ENCODE data around the gene SCOC. TPM values are rescaled to one million over a fixed set of nuclear protein-coding genes. Genes with fewer than 3 reads are reported as not detected.
A peak's percentile ranks its signal among the peaks of the same experiment; 100 is the strongest.

Gene SCOC
- polyA plus RNA-seq, 1 experiment: 62.4 TPM

DNA sequence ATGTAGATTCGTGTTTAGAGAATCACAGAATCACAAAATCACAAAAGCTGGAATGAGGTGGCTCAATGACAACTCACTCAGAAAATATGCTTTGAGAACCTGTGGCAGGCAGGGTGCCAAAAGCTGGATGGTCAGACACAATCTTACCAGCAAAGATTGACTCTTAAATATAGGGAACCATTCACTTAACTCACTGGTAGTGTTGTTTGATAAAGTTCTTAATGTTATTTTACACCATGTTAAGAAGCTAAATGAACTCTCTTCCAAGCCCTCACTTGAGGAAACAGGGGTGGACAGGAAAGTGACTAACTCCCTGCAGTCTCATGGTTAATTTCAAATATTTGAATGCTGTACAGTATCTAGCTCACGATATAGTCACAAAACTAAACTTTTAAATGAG lies 5.7 kb upstream of the SCOC start:
- Histone ChIP-seq H3K27me3 (ENCODE audit: control insufficient read depth, insufficient read depth, low read length) (no peaks in the 10 kb centered on the region), H3K9me3 (ENCODE audit: control insufficient read depth, insufficient read depth, low read length) (no peaks in the 10 kb centered on the region), H3K27ac (ENCODE audit: low read depth, low read length) (no peak overlapping the region), H3K4me3 (ENCODE audit: low read depth, low read length) (no peak overlapping the region)
- CTCF ChIA-PET: interaction anchor here (0.8 to 2.5 kb wide), 3 partner anchors 8 to 484 kb away, joined by 3 to 50 read pairs (median 4); partner anchors contain the start of gene ELMOD2
- TF ChIP-seq, protein P1, sequence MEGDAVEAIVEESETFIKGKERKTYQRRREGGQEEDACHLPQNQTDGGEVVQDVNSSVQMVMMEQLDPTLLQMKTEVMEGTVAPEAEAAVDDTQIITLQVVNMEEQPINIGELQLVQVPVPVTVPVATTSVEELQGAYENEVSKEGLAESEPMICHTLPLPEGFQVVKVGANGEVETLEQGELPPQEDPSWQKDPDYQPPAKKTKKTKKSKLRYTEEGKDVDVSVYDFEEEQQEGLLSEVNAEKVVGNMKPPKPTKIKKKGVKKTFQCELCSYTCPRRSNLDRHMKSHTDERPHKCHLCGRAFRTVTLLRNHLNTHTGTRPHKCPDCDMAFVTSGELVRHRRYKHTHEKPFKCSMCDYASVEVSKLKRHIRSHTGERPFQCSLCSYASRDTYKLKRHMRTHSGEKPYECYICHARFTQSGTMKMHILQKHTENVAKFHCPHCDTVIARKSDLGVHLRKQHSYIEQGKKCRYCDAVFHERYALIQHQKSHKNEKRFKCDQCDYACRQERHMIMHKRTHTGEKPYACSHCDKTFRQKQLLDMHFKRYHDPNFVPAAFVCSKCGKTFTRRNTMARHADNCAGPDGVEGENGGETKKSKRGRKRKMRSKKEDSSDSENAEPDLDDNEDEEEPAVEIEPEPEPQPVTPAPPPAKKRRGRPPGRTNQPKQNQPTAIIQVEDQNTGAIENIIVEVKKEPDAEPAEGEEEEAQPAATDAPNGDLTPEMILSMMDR (IDR thresholded peaks at IDR 0.05; ENCODE audit: low read depth, low read length): no peak
- POLR2A ChIA-PET: no interaction called here
- DNase-seq (ENCODE audit: low read depth, low spot score): peak; percentile 8

DNA sequence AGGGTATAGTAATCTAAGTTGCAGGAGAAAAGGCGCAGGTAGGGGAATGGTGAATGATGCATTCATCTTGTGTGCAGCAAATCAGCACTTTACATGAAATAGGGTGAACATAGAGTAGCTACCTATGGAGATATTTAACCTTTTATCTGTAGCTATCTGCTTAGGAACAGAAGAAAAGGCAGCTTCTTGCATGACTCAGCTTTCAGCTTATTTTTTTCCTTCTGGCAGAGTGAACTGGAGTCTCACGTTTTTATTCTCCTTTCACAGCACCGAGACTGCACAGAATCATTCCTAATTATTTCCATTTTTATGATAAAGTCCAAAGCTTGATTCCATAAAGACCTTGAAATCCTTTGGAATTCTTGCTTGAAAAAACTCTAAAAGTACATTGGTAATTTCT lies 4.8 kb upstream of the SCOC start:
- Histone ChIP-seq H3K27ac (ENCODE audit: low read depth, low read length) (no peak overlapping the region), H3K27me3 (ENCODE audit: control insufficient read depth, insufficient read depth, low read length) (no peaks in the 10 kb centered on the region), H3K4me3 (ENCODE audit: low read depth, low read length) (no peak overlapping the region), H3K9me3 (ENCODE audit: control insufficient read depth, insufficient read depth, low read length) (no peaks in the 10 kb centered on the region)
- POLR2A ChIA-PET: interaction anchor here (0.6 kb wide), 1 partner anchor 331 kb away, joined by 8 read pairs; no protein-coding TSS in a partner anchor
- TF ChIP-seq, protein P1 (IDR thresholded peaks at IDR 0.05; ENCODE audit: low read depth, low read length): no peak
- CTCF ChIA-PET: interaction anchor here (1.0 to 2.5 kb wide), 5 partner anchors 9 to 483 kb away, joined by 3 to 50 read pairs (median 4); partner anchors contain the start of gene ELMOD2
- DNase-seq (ENCODE audit: low read depth, low spot score): no peak

DNA sequence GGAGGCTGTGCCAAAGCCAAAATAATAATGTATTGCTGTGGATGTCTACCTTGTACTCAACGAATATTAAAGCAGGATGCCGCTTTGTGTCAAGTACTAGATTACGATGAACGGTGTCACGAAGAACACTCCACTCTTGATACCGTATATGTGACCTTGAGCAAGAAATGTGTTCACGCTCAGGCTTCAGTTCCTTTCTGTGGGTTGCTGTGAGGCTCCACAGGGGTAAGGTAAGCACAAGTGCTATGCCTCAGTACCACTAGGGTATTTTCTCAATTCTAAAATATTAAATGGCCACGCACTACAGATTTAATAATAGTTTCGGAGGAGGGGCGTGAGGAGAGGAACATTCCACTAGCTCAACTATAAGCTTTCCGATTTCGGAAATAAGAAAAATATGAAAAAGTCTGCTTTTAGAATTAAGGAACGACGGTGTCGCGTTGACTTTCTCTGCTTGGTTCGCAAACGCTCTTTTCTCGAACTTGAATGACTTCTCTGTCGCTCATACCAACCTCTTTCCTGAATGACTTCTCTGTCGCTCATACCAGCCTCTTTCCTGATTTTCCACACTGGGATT lies 607 bp upstream of the SCOC start:
- no peak for DNase-seq (ENCODE audit: low read depth, low spot score)
- Histone ChIP-seq H3K4me3 (ENCODE audit: low read depth, low read length) (peak overlapping the region; percentile 75), H3K27ac (ENCODE audit: low read depth, low read length) (peak overlapping the region; percentile 58), H3K9me3 (ENCODE audit: control insufficient read depth, insufficient read depth, low read length) (no peaks in the 10 kb centered on the region), H3K27me3 (ENCODE audit: control insufficient read depth, insufficient read depth, low read length) (no peaks in the 10 kb centered on the region)
- TF ChIP-seq, protein P1 (IDR thresholded peaks at IDR 0.05; ENCODE audit: low read depth, low read length): no peak; the same call in 1 of the 2 replicates
- ChIA-PET CTCF (interaction anchor here (0.6 to 4.3 kb wide), 5 partner anchors 11 to 733 kb away, joined by 3 to 29 read pairs (median 4); partner anchors contain the start of gene CLGN), POLR2A (interaction anchor here (0.5 to 1.2 kb wide), 5 partner anchors 10 to 151 kb away, joined by 3 to 7 read pairs (median 3); partner anchors contain the start of gene ELMOD2)

DNA sequence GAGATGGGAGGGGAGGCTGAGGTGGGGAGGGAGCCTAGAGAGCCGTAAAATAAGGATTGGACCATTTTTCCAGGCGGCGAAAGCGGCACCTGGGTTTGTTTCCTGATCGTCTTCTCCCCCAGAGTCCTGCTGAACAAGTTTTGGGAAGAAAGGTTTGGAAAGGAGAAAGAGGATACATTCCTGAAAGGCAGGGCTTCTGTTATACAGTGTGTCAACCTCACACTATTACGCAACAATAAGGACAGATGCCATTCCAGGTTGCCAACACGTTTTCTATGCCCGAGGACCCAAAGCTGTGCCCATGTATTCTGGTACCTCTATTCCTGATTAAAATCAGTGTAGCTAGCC lies 658 bp downstream of the SCOC start:
- H3K27me3 ChIP-seq (ENCODE audit: control insufficient read depth, insufficient read depth, low read length): no peaks in the 10 kb centered on the region
- H3K27ac ChIP-seq (ENCODE audit: low read depth, low read length): peak overlapping the region; percentile 77
- no peaks in the 10 kb centered on the region for H3K9me3 ChIP-seq (ENCODE audit: control insufficient read depth, insufficient read depth, low read length)
- ChIA-PET POLR2A (interaction anchor here (0.6 to 1.2 kb wide), 2 partner anchors 150 to 236 kb away, joined by 3 to 4 read pairs; partner anchors contain the start of gene ELMOD2), CTCF (interaction anchor here (0.6 to 4.3 kb wide), 3 partner anchors 14 to 236 kb away, joined by 3 to 29 read pairs (median 8); no protein-coding TSS in a partner anchor)
- H3K4me3 ChIP-seq (ENCODE audit: low read depth, low read length): peak overlapping the region; percentile 73
- DNase-seq (ENCODE audit: low read depth, low spot score): no peak
- TF ChIP-seq, protein P1 (IDR thresholded peaks at IDR 0.05; ENCODE audit: low read depth, low read length): no peak

DNA sequence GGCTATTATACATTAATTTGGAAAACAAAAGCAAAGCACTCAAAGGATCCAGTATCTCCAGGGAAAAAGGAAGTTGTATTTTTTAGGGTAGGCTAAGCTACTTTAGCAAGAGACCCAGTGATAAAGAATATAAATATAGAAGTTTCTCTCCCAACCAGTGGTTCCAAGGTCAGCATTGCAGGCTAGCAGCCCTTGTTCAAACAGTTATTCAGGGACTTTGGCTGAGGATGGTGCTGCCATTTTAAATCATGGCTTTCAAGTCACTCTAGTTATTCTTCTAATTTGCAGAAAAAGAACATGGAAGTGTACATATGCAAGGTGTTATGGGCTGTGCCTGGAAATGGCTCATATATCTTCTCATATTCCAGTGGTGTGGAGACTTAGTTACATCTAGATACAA lies 9.3 kb downstream of the SCOC start:
- Histone ChIP-seq H3K9me3 (ENCODE audit: control insufficient read depth, insufficient read depth, low read length) (no peaks in the 10 kb centered on the region), H3K27me3 (ENCODE audit: control insufficient read depth, insufficient read depth, low read length) (no peaks in the 10 kb centered on the region), H3K4me3 (ENCODE audit: low read depth, low read length) (no peak overlapping the region), H3K27ac (ENCODE audit: low read depth, low read length) (no peak overlapping the region)
- DNase-seq (ENCODE audit: low read depth, low spot score): no peak
- POLR2A ChIA-PET: interaction anchor here (0.7 kb wide), 1 partner anchor 10 kb away, joined by 3 read pairs; the partner anchor contains the start of gene SCOC
- CTCF ChIA-PET: interaction anchor here (0.6 to 1.5 kb wide), 3 partner anchors 22 to 141 kb away, joined by 3 read pairs; partner anchors contain the start of genes CLGN and ELMOD2
- TF ChIP-seq, protein P1 (IDR thresholded peaks at IDR 0.05; ENCODE audit: low read depth, low read length): no peak
